GM21528 (cell line): Measurements from ENCODE around the gene PPFIA4.

Source experiments
- ATAC-seq: cut with Tn5 transposase; IDR thresholded peaks from one replicate; pipeline ENCODE4 v1.9.1; 2021; ENCODE audit warnings: mild to moderate bottlenecking, moderate library complexity; ENCODE audit not compliant: unreplicated experiment, low FRiP score

Gene PPFIA4

GRCh38 chr1:203039609-203040512 is 13.6 kb downstream of the PPFIA4 start:
- ATAC-seq: no peak

GRCh38 chr1:203040513-203041275 is 14.4 kb downstream of the PPFIA4 start:
- no peak for ATAC-seq

- ATAC-seq: no peak
Observed at GRCh38 chr1:203041351-203041932, 15.2 kb downstream of the PPFIA4 start.

- ATAC-seq: no peak
Observed at GRCh38 chr1:203043830-203044545, 17.7 kb downstream of the PPFIA4 start.

- no peak for ATAC-seq
Observed at GRCh38 chr1:203044546-203045250, 18.4 kb downstream of the PPFIA4 start.

GRCh38 chr1:203045336-203045735 is 19.0 kb downstream of the PPFIA4 start:
- no peak for ATAC-seq

GRCh38 chr1:203045821-203046594 is 19.7 kb downstream of the PPFIA4 start:
- ATAC-seq: no peak

GRCh38 chr1:203046984-203047630 is 20.8 kb downstream of the PPFIA4 start:
- no peak for ATAC-seq

- no peak for ATAC-seq
Observed at GRCh38 chr1:203048086-203048485, 21.8 kb downstream of the PPFIA4 start.

- ATAC-seq: no peak
Observed at GRCh38 chr1:203048555-203049051, 22.3 kb downstream of the PPFIA4 start.

- ATAC-seq: no peak
Observed at GRCh38 chr1:203049077-203049476, 22.8 kb downstream of the PPFIA4 start.

GRCh38 chr1:203049576-203050180 is 23.4 kb downstream of the PPFIA4 start:
- no peak for ATAC-seq

GRCh38 chr1:203050826-203051225 is 24.5 kb downstream of the PPFIA4 start:
- ATAC-seq: no peak

- ATAC-seq: no peak
Observed at GRCh38 chr1:203051841-203052324, 25.6 kb downstream of the PPFIA4 start.

GRCh38 chr1:203052601-203053000 is 26.3 kb downstream of the PPFIA4 start:
- no peak for ATAC-seq

- ATAC-seq: no peak
Observed at GRCh38 chr1:203054184-203054583, 27.9 kb downstream of the PPFIA4 start.

GRCh38 chr1:203054642-203055041 is 28.4 kb downstream of the PPFIA4 start:
- no peak for ATAC-seq
